Small intestine (tissue), 7 donors: ENCODE measurements around the gene LIMK1. TPM values are rescaled to one million over a fixed set of nuclear protein-coding genes. Genes with fewer than 3 reads are reported as not detected.

Experiments used
- DNase-seq, 2 donors: peaks; one replicate each; pipeline versions ENCODE4 v3.0.0 to v3.0.0-alpha.2; 2013
- FAIRE-seq: peaks from 2 replicates; lab custom pipeline; 2012; peaks lifted over from hg19 to GRCh38; lab: Jason Lieb, UNC
- H3K27ac ChIP-seq, 3 donors: one replicate each; pipeline ENCODE4 v1.5.1; 2013; ENCODE audit warnings: low read length in 2 of 3, mild to moderate bottlenecking in 2 of 3, control low read depth in 1 of 3, inconsistent platforms in 1 of 3, low read depth in 1 of 3, moderate library complexity in 1 of 3
- H3K27me3 ChIP-seq, 3 donors: one replicate each; pipeline ENCODE4 v1.6.1; 2013; ENCODE audit warnings: low read length in 3 of 3, inconsistent platforms in 1 of 3; ENCODE audit not compliant: control insufficient read depth in 3 of 3, insufficient read depth in 3 of 3
- H3K36me3 ChIP-seq, 3 donors: one replicate each; pipeline ENCODE4 v1.6.1; 2013; ENCODE audit warnings: low read length in 3 of 3, inconsistent platforms in 1 of 3, low read depth in 1 of 3, mild to moderate bottlenecking in 1 of 3, moderate library complexity in 1 of 3; ENCODE audit not compliant: control insufficient read depth in 3 of 3, insufficient read depth in 2 of 3
- H3K4me1 ChIP-seq, 3 donors: one replicate each; pipeline ENCODE4 v1.6.1; 2013; ENCODE audit warnings: low read length in 2 of 3, inconsistent platforms in 1 of 3, low read depth in 1 of 3, mild to moderate bottlenecking in 1 of 3, moderate library complexity in 1 of 3; ENCODE audit not compliant: control insufficient read depth in 3 of 3, insufficient read depth in 2 of 3
- H3K4me3 ChIP-seq, 3 donors: one replicate each; pipeline ENCODE4 v1.5.1; 2013; ENCODE audit warnings: low read length in 3 of 3, control low read depth in 1 of 3, inconsistent platforms in 1 of 3, low read depth in 1 of 3, mild to moderate bottlenecking in 1 of 3, moderate library complexity in 1 of 3
- H3K9me3 ChIP-seq, 2 donors: one replicate each; pipeline ENCODE4 v1.6.1; 2013; ENCODE audit warnings: low read depth in 1 of 2, low read length in 1 of 2; ENCODE audit not compliant: control insufficient read depth in 2 of 2, insufficient read depth in 1 of 2
- WGBS, 3 donors: extraction: QIAGEN DNeasy Blood & Tissue Kit; methylation state at CpG; one replicate each; pipeline ENCODE4 v1.1.7; 2013; 5-methylcytosine and 5-hydroxymethylcytosine counted together
- polyA plus RNA-seq, 4 donors: library from polyadenylated mRNA; stranded (reverse) in 3 of 4; unstranded in 1 of 4; fragments of 200-250 nt in 3 of 4; fragments of 120-200 nt in 1 of 4; gene quantifications; one replicate each; pipeline versions ENCODE4 v1.2.1 to v1.2.3, GENCODE V29; 2013
- donor health status: healthy with polysubstance abuse.
- donor health status: control.
- donor health status: control.
- donor health status: Bipolar disorder and iron deficiency.
- donor health status: healthy.

The LIMK1 gene
- polyA plus RNA-seq, 4 donors: 2.0 to 8.7 (median 7.0) TPM

GRCh38 chr7:74051193-74051592, 32.4 kb upstream of the LIMK1 start:
- H3K27ac ChIP-seq: no peak overlapping the region
- H3K4me1 ChIP-seq: no peaks in the 10 kb centered on the region
- no peak for DNase-seq
- no peaks in the 10 kb centered on the region for H3K9me3 ChIP-seq
- H3K27me3 ChIP-seq: no peaks in the 10 kb centered on the region
- WGBS, 3 donors: 77 to 84% (median 82%) methylated on average over 10 of the region's 10 CpGs
- no peak for FAIRE-seq
- no peak overlapping the region for H3K4me3 ChIP-seq
- peaks cover 0 to 13% (median 0%) of the 10 kb centered on the region in 3 donors for H3K36me3 ChIP-seq

GRCh38 chr7:74051629-74052410, 31.8 kb upstream of the LIMK1 start:
- H3K27me3 ChIP-seq: no peaks in the 10 kb centered on the region
- H3K36me3 ChIP-seq: peaks cover 0 to 13% (median 0%) of the 10 kb centered on the region in 3 donors
- WGBS, 3 donors: 16 to 60% (median 46%) methylated on average over 13 to 16 of the region's 16 CpGs
- DNase-seq (peak; percentile 15 to 45), FAIRE-seq (no peak)
- H3K4me3 ChIP-seq: no peak overlapping the region
- no peaks in the 10 kb centered on the region for H3K4me1 ChIP-seq
- H3K27ac ChIP-seq: no peak overlapping the region
- H3K9me3 ChIP-seq: no peaks in the 10 kb centered on the region

- Histone ChIP-seq H3K27ac (no peak overlapping the region), H3K36me3 (peaks cover 0 to 9% (median 0%) of the 10 kb centered on the region in 3 donors), H3K4me3 (no peak overlapping the region), H3K27me3 (peaks cover 0 to 5% (median 0%) of the 10 kb centered on the region in 3 donors), H3K4me1 (no peaks in the 10 kb centered on the region), H3K9me3 (no peaks in the 10 kb centered on the region)
- FAIRE-seq (no peak), DNase-seq (no peak)
- 60 to 90% (median 71%) methylated on average over 1 of the region's 1 CpG for WGBS, 3 donors
These were observed 31.0 kb upstream of the LIMK1 start for GRCh38 chr7:74052628-74053027.

- no peak for FAIRE-seq
- no peaks in the 10 kb centered on the region for H3K4me1 ChIP-seq
- H3K9me3 ChIP-seq: no peaks in the 10 kb centered on the region
- peaks cover 0 to 6% (median 0%) of the 10 kb centered on the region in 3 donors for H3K27me3 ChIP-seq
- DNase-seq: no peak
- H3K27ac ChIP-seq: no peak overlapping the region
- peaks cover 0 to 7% (median 0%) of the 10 kb centered on the region in 3 donors for H3K36me3 ChIP-seq
- 92 to 93% (median 92%) methylated on average over 3 of the region's 3 CpGs for WGBS, 3 donors
- H3K4me3 ChIP-seq: no peak overlapping the region
These were observed 29.9 kb upstream of the LIMK1 start for GRCh38 chr7:74053589-74054186.

GRCh38 chr7:74056096-74056915, 27.3 kb upstream of the LIMK1 start:
- peaks cover 0 to 16% (median 0%) of the 10 kb centered on the region in 3 donors for H3K36me3 ChIP-seq
- no peak overlapping the region for H3K4me3 ChIP-seq
- H3K9me3 ChIP-seq: no peaks in the 10 kb centered on the region
- peaks cover 0 to 6% (median 0%) of the 10 kb centered on the region in 3 donors for H3K27me3 ChIP-seq
- WGBS, 3 donors: 58 to 85% (median 67%) methylated on average over 26 of the region's 26 CpGs
- peaks cover 0 to 7% (median 0%) of the 10 kb centered on the region in 3 donors for H3K4me1 ChIP-seq
- H3K27ac ChIP-seq: no peak overlapping the region
- FAIRE-seq (no peak), DNase-seq (no peak)

GRCh38 chr7:74057216-74057925, 26.2 kb upstream of the LIMK1 start:
- Histone ChIP-seq H3K4me1 (peaks cover 0 to 10% (median 5%) of the 10 kb centered on the region in 3 donors), H3K9me3 (no peaks in the 10 kb centered on the region), H3K4me3 (no peak overlapping the region), H3K36me3 (peaks cover 0 to 16% (median 0%) of the 10 kb centered on the region in 3 donors), H3K27me3 (peaks cover 0 to 6% (median 0%) of the 10 kb centered on the region in 3 donors), H3K27ac (no peak overlapping the region)
- DNase-seq: no peak
- WGBS, 3 donors: 51 to 74% (median 61%) methylated on average over 9 to 11 of the region's 11 CpGs
- no peak for FAIRE-seq

GRCh38 chr7:74057987-74058386, 25.6 kb upstream of the LIMK1 start:
- Histone ChIP-seq H3K4me1 (peaks cover 0 to 10% (median 5%) of the 10 kb centered on the region in 3 donors), H3K9me3 (no peaks in the 10 kb centered on the region), H3K36me3 (peaks cover 0 to 19% (median 0%) of the 10 kb centered on the region in 3 donors), H3K27ac (no peak overlapping the region), H3K27me3 (peaks cover 0 to 6% (median 0%) of the 10 kb centered on the region in 3 donors), H3K4me3 (no peak overlapping the region)
- WGBS, 3 donors: 85 to 97% (median 92%) methylated on average over 1 of the region's 1 CpG
- DNase-seq (no peak), FAIRE-seq (no peak)
